HG03354 (cell line): ENCODE results near the gene AFG1L.
"Not testable (repeated sequence)": the region's sequence is repeated elsewhere in the genome, so short reads cannot be mapped to it uniquely, and the experiment has no call there.

Experiments used
- ATAC-seq: cut with Tn5 transposase; IDR thresholded peaks from one replicate; pipeline ENCODE4 v1.9.1; 2021; ENCODE audit warnings: mild to moderate bottlenecking; ENCODE audit not compliant: unreplicated experiment, poor library complexity, severe bottlenecking

AFG1L gene

DNA sequence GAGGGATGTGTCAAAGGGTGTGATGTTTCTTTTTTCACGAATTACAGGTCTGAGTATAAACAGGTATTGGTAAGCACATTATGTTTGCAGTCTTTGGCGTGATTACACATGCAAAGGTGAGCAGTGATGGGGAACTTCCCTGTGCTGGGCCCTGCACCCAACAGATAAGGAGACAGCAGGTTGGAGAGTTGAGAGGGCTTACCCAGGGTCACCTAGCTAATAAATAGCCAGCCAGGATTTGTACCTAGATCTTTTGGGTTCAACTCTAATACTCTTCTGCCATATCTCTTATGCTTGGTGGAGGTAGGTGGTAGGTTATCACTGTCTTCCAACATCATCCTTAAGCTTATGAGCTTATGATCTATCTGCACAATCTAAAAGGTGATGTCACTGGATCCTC lies 46.5 kb downstream of the AFG1L start:
- ATAC-seq: no peak

DNA sequence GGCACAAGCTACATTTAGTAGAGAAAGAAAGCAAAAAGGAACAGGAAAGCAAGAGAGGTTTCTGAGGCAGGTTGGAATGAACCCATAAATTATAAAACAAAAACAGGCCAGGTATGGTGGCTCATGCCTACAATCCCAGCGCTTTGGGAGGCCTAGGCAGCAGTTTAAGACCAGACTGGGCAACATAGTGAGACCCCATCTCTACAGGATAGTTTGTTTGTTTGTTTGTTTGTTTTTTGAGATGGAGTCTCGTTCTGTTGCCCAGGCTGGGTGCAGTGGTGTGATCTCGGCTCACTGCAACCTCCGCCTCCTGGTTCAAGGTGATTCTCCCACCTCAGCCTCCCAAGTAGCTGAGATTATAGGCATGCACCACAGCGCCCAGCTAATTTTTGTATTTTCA lies 49.0 kb downstream of the AFG1L start:
- ATAC-seq: no peak

DNA sequence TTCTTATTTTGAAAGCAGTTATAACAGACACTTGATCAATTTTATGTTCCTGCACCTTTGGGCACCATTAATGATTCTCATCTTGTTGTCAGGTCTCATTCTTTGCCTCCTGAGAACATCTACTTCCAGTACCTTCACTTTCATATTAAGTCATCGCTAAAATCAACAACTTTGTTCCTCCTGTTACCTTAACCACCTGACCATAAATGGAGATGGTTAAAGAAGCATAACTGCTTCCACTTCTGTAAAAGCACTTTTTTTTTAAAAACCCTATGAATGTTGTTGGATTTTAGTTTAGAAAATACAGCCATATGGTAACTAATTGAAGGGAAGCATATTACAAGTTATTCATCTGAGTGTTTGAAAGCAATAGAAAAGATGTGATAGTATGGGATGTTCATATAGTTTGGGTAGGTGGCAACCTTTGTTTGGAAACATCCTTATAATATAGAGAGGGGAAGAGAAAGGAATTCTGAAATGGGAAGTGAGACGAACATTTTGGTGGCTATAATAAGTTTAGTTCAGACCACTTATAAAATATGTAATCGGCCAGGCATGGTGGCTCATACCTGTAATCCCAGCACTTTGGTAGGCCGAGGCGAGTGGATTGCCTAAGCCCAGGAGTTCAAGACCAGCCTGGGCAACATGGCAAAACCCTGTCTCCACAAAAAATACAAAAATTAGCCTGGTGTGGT lies 53.9 kb downstream of the AFG1L start:
- peak; percentile 94 for ATAC-seq

DNA sequence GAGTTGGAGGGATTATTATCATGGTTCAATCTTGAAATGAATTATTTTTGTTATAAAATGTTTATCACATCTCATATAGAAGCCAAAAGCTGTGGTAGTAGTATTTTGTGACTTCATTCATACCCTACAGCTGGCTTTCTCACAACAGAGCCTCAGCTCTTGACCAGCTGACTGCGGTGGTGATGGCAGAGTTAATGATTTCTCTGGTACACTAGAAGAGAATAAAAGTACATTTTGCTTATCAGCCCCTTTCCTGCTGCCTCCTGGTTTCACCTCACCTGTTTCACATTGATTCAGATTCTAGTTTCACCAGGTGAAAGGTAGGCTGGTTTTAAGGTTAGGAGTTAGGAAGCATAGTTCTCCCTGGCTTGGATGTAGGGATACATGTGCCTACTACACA lies 55.7 kb downstream of the AFG1L start:
- ATAC-seq: peak; percentile 83

DNA sequence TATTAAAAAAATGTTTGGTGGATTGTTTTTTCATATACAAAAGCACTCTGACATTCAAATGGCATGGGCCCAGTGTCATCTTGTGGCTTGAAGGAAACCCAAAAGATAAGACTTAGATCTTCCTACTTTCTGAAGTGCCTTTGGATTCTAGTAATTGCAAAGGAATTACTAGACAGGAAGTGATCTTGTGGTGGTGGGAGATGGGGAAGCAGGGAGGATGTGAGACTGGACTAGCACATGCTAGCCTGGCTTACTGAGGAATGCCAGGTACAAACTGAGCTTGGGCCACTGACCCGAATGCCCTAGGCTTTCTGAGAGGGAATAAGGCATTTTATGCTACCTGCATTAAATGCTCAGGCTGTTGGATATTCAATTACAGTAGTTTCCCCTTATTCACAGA lies 59.0 kb downstream of the AFG1L start:
- no peak for ATAC-seq

DNA sequence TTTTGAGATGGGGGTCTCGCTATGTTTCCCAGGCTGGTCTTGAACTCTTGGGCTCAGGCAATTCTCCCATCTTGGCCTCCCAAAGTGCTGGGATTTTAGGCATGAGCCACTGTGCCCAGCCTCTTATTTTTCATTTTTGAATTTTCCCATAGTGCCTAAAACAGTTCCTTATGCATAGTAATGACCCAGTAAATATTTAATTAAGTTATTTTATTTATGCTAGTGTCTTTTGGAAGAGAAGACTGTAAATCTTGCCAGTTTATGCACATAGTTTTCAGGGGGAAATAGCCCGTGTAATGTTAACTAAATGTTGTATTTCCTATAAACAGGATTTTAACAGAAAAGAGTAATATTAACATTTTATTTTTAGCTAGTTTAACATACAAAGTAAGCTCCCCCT lies 60.3 kb downstream of the AFG1L start:
- ATAC-seq: no peak

DNA sequence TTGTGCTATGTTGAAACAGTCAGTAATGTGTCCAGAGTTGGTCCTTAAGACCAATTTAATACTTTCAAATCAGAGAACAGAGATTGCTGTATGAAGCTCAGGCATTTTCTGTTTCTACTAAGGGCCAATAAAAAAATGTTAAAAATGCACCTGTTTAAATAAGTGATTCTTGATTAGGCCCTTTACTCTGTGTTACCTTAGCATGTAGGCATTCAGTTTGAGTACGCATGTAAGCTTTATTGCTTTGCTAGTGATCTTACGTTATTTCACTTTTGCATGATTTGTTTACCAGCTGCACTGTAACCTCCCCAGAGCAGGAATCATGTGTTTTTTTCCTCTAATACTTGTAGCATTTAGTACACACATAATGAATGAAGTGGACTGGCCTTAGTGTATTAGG lies 61.0 kb downstream of the AFG1L start:
- no peak for ATAC-seq

DNA sequence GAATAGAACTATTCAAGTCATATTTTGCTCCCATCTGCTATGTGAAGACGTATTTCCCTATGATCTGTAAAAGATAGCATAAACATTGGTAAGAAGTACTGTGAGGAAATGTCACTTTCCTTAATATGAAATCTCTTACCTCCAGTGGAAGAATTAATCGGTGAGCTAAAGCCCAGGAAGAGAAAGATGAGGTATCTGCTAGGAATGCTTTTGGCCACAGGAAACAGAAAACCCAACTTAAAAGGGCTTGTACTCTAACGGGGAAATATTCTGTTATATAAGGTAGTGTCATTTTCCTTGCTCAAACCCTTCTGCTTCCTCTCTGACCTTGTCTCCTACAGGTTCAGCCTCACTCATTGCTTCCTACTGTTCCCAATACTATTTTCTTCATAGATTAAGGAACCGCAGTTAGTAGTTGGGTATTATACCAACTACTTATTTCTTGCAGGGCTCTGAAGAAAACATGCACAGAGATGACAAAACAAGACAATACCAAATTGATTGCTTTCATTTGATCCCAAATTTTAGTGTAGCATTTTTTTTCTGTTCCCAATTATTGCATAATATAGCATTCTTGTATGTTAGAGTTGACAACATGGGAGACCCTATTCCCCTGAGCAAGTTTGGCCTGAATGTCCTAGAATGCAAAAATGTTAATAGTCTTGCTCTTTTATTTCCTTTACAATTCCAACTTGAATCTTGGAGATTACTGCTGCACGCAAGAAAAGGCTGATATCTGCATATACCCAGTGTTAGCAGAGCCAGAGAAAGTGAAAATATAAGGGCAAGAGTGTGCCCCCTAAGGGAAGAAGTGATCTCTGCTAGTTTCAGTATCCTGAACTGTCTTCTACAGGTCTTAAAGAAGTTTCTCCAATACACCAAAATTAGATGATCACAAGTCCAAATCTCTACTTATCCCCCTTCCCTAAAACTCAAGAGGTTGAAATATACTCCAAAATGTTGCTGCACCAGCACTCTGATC lies 65.3 kb downstream of the AFG1L start:
- ATAC-seq: no peak

DNA sequence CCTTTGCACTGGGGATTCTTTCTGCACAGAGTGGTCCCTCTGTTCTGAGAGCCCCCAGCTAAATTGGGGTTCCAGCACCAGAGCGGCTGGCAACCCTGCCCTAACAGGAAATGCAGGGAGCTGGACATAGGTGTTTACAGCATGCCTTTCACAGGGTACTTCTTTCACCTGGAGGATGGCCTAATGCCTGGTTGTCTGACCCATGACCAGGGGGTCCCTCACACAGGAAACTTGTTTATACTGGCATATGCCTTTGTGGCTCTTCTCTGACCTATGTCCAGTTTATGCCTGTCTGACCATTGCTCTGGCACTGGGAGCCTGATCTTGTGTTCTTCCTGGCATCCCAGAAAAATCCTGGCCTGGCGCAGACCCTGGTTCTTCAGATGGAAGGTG lies 66.1 kb downstream of the AFG1L start:
- ATAC-seq: no peak

DNA sequence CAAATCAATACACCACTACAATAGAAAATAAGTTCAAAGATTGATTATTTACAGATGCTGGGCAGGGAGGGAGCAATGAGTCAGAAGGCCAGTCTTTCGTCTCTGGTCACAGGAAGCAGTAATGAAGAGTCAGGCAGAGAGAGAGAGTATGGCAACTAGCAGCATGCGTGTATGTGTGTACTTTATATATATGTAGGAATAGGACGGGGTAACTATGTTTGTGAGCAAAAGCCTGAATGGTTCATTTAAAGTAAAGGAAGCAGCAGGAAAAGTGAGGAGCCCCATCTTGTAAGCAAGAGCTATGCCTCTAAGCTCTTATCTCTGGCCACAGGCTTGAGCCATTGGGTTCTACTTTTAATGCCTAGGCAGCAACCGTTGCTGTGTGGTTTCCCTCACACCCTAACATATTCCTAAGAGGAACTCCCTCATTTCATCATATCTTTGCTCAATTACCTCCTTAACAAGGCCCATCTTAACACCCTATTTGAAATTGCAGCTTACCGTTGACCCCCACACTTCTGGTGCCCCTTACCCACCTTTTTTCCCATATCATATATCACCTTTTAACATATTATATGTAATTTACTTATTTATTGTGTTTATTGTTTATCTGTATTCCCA lies 66.6 kb downstream of the AFG1L start:
- no peak for ATAC-seq

DNA sequence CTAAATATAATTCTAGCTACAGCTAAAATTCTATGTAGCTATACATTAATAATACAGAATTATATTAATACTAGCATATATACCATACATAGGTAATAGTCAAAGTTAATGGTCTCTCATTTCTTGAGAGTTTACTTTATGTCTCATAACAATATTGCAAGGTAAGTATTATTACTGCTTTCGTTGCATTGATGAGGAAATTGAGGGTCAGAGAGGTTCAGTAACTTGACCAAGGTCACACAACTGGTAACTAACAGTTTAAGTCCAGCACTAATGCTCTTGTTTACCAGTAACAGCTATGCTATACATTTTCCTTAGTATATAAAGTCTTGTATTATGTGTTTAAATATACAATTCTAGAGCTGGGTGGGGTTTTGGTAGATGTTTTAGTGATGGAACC lies 67.6 kb downstream of the AFG1L start:
- no peak for ATAC-seq

DNA sequence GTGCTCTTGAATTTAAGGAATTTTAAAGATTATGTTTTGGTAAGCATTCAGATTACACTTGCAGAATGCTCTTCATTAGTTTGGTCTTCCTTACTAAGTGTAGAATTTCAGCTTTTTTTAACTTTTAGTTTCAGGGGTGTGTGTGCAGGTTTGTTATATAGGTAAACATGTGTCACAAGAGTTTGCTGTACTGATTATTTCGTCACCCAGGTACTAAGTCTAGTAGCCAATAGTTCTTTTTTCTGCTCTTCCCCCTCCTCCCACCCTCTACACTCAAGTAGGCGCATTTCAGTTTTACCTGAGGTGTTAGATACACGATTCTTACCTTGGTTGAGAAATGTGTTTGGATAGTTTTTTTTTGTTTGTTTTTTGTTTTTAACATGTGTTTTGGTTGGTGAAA lies 68.3 kb downstream of the AFG1L start:
- no peak for ATAC-seq

DNA sequence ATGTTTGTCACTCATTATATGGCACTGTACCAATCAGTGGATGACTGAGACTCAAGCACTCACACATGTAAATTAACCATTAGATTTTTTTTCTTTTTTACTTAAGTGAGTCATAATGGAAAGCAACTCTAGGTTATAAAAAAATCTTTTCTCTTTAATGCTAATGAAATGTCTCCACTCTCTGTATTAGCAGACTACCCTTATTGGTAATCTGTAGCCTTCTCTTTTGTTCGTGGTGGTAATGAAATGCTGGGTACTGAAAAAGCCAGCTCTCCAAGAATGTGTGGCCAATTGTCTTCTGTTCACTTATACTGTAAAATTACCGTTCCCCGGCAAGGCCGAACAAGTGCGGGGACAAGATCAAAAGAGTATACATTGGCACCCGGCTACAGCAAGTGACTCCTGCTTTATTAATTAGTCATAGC lies 69.0 kb downstream of the AFG1L start:
- ATAC-seq: no peak

DNA sequence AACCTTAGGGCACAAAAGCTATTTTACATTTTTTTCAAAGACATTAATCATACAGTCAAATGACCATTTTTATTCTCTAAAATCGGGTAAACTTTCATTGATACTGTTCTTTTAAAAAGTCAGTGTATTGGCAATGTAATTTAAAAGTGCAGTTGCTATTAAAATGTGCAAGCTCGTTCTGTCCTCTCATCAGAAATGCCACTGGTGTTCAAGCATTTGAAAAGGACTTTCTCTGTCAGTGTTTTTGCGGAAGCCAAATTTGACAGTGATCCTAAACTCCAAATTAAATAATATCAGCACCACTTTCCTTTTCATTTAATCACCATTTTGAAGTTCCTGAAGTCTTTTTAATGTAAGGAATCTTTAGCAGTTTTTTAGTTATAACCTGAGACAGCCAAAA lies 69.6 kb downstream of the AFG1L start:
- ATAC-seq: no peak

DNA sequence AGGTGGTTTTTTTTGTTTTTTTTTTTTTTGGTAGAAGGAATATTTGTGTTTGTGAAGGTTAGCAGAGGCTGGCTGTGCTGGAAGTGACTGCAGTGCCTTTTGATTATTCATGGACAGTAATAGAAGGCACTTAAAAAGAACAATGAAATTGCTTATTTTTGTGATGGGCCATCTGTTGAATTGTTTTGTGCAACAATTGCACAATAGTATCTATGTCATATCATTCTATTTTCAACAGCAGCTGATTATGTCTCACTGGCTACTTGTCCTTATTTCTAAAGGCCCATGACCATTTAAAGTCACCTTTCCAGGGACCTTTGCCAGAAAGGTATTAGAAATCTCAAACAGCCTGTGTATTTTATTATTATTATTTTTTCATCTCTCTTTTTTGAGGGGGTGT lies 70.6 kb downstream of the AFG1L start:
- no peak for ATAC-seq

DNA sequence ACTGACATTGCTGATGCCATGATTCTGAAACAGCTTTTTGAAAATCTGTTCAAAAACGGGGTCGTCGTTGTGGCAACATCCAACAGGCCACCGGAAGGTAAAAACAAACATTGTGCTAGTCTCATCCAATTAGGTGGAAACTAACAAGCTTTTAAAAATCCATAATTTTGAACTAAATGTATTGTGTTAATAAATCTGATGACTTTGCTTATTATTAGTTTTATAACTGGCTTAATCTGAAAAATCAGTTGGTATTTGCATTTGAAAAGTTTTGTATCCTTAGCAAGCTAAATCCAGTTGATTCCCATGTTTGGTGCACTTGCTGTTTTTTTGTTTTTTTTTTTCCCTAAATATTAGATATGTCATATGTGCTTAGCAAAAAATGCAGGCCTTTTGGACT lies 71.4 kb downstream of the AFG1L start:
- ATAC-seq: no peak

DNA sequence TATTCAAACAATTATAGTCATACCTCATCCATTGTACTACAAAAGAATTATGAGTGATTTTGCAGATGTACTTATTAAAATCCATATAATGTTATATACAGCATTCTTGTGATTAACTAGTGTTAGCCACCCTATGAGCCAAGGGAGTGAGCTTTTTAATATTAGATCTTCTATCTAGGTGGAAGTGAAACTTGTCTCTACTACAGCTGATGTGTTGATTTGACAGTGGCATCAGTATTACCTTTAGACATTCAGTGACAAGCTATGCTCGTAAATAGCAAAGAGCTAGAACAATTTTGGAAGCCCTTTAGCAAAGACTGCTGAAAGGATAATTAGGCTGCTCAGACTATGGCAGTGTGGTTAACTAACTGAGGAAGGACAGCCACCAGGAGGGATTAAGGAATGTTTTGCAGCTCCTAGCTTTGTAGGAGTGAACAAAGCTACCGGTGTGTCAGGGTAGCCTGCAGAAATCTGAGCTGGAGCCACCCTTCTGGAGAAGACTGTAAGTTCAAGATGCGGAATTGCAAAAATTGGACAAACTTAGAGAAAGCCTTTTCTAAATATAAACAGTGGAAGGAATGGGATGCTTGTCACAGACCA lies 73.7 kb downstream of the AFG1L start:
- no peak for ATAC-seq

DNA sequence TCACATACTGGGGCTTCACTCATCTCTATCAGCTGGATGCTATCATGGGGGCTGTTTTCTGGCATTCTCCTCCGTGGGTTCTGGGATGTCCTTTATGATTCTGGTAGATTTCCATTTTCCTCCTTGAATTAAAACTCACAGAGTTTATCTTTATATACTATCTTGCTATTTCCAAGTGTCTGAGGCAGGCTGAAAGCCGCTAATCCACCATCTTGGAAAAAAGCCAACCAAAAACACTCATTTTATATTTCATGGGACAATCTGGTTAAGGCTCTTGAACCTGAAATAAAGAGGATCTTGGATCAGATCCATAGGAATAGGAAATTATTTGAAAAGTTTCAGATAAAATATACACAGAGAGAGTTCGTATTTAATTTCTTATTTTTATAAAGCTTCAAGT lies 86.0 kb downstream of the AFG1L start:
- ATAC-seq: no peak

DNA sequence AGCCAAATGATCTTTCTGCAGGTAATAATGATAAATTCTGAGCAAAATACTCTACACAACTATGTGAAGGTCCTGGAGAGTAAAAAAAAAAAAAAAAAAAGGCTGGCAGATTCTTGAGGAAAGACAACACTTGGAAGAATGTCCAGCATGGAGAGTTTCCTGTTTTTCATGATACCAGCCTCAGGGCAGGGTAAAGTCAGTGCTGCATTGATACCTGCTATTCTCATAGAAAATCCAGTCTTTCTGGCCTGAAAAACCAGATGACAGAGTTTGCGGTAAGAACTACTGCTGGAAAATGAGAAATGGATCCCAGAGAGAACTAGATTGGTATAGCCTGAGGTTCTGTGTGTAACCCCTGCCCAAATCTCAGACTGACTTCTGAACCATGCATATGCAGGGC lies 89.1 kb downstream of the AFG1L start:
- no peak for ATAC-seq

DNA sequence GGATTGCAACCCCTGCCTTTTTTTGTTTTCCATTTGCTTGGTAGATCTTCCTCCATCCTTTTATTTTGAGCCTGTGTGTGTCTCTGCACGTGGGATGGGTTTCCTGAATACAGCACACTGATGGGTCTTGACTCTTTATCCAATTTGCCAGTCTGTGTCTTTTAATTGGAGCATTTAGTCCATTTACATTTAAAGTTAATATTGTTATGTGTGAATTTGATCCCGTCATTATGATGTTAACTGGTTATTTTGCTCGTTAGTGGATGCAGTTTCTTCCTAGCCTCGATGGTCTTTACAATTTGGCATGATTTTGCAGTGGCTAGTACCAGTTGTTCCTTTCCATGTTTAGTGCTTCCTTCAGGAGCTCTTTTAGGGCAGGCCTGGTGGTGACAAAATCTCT lies 94.3 kb downstream of the AFG1L start:
- ATAC-seq: not testable (repeated sequence)
